Fibroblast of lung (primary cell): ENCODE data around the gene ITPR1. TPM values are rescaled to one million over a fixed set of nuclear protein-coding genes. Genes with fewer than 3 reads are reported as not detected.

Source experiments
- DNase-seq, 2 donors: peaks; one replicate each; pipeline versions ENCODE4 v3.0.0 to v3.0.0-alpha.2; 2010; ENCODE audit warnings: low read depth in 2 of 2
- H2AFZ ChIP-seq: 2 replicates; pipeline ENCODE4 v1.5.1; 2012; ENCODE audit warnings: low read length, control low read depth, inconsistent platforms
- H3K27ac ChIP-seq: 2 replicates; pipeline ENCODE4 v1.5.1; 2011; ENCODE audit warnings: low read length, control low read depth; ENCODE audit not compliant: insufficient read depth
- H3K27me3 ChIP-seq: 2 replicates; pipeline ENCODE4 v1.5.1; 2011; ENCODE audit warnings: mild to moderate bottlenecking, low read length; ENCODE audit not compliant: control insufficient read depth, insufficient read depth
- H3K36me3 ChIP-seq: 2 replicates; pipeline ENCODE4 v1.5.1; 2011; ENCODE audit warnings: low read length; ENCODE audit not compliant: control insufficient read depth, insufficient read depth
- H3K4me1 ChIP-seq: 2 replicates; pipeline ENCODE4 v1.5.1; 2011; ENCODE audit warnings: low read length; ENCODE audit not compliant: control insufficient read depth, insufficient read depth; ENCODE audit errors: extremely low read depth
- H3K4me2 ChIP-seq: 2 replicates; pipeline ENCODE4 v1.5.1; 2011; ENCODE audit warnings: low read length, control low read depth; ENCODE audit not compliant: insufficient read depth; ENCODE audit errors: extremely low read depth
- H3K4me3 ChIP-seq, 4 experiments: fragments of 200-600 bp in 1 of 4; sonication (generic) in 1 of 4; replicated peaks in 1 of 4; 2 replicates each; pipeline ENCODE4 v1.5.1; 2011 to 2016; ENCODE audit warnings: low read length in 4 of 4, low read depth in 3 of 4, mild to moderate bottlenecking in 3 of 4, control low read depth in 2 of 4, inconsistent platforms in 1 of 4, mixed read lengths in 1 of 4; ENCODE audit not compliant: insufficient read depth in 1 of 4; ENCODE audit errors: control extremely low read depth in 1 of 4
- H3K79me2 ChIP-seq: 2 replicates; pipeline ENCODE4 v1.5.1; 2012; ENCODE audit warnings: mild to moderate bottlenecking, low read length, inconsistent platforms; ENCODE audit not compliant: control insufficient read depth, insufficient read depth
- H3K9ac ChIP-seq: 2 replicates; pipeline ENCODE4 v1.5.1; 2011; ENCODE audit warnings: mild to moderate bottlenecking, low read length, control low read depth; ENCODE audit not compliant: insufficient read depth
- H3K9me3 ChIP-seq: 2 replicates; pipeline ENCODE4 v1.5.1; 2012; ENCODE audit warnings: low read depth, low read length; ENCODE audit not compliant: control insufficient read depth, insufficient read depth
- H4K20me1 ChIP-seq: 2 replicates; pipeline ENCODE4 v1.5.1; 2011; ENCODE audit warnings: low read length; ENCODE audit not compliant: control insufficient read depth, insufficient read depth; ENCODE audit errors: extremely low read depth
- CTCF ChIP-seq, 2 donors: IDR thresholded peaks in 1 of 2; conservative IDR thresholded peaks in 1 of 2; 1 replicate in 1 of 2; 2 replicates in 1 of 2; pipeline ENCODE4 v1.5.1; 2011 to 2012; ENCODE audit warnings: low read length in 2 of 2, control low read depth in 1 of 2, inconsistent platforms in 1 of 2, low read depth in 1 of 2, mild to moderate bottlenecking in 1 of 2
- EZH2 ChIP-seq: IDR thresholded peaks from 2 replicates; pipeline ENCODE4 v1.5.1; 2012; ENCODE audit warnings: low read length, control low read depth, mild to moderate bottlenecking; ENCODE audit errors: missing control alignments
- polyA plus RNA-seq, 2 donors: library from polyadenylated mRNA; depleted of rRNA in 1 of 2; stranded (reverse) in 1 of 2; unstranded in 1 of 2; fragments of >200 nt; gene quantifications; 2 replicates each; pipeline ENCODE4 v1.2.1, GENCODE V29; 2011 to 2012; ENCODE audit warnings: missing spikeins in 1 of 2
- total RNA-seq: library from RNA; depleted of rRNA; stranded (reverse); fragments of >200 nt; gene quantifications from 2 replicates; pipeline ENCODE4 v1.2.1, GENCODE V29; 2014

The ITPR1 gene
- total and polyA plus RNA-seq, 2 donors (not counting 1 experiment from before 2014, with no cell fraction given), result 19.2 to 87.0 TPM

DNA sequence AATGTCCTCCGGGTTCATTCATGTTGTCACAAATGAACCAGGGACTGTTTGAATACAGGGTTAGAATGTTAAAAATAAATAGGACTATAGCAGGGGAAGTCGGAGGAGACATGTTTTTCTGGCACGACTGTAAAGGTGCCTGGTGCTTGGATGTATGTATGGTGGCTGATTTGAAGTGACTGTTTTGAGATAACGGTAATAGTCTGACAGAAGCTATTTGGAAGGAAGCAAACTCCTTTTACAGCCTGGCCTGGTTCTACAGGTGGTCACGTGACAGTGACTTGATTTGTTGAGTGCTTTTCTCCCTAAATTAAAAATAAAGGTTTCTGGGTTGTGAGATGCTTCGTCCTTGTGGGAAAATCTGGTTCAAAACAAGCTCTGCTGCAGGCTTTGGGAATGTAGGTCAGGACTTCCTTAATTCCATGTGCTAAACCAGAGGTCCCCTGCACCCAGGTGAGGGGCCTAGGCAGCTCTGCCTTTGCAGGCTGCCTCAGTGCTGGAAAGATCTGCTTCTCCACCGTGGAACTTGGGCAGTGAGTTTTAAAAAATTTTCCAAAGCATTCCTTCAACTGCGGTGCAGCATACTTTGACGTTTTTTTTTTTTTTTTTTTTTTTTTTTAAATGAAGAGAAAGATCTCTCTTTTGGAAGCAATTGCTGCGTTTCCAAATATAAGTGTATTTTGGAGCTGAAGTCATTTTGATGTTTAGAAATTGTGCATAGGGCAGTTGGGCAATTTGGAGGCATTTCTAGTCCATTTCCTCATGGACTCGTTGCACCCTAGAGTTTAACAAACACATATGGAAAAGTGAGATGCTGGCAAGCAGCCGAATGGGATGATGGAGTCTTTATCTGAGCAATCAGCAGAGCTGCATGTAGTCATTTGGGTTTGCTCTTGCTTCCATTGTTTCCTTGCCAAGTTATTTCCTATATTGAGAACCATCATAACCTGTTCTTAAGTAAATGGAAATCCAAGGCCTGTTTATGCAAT, 30.9 kb downstream of the ITPR1 start:
- peak; percentile 8 to 96 for DNase-seq

GRCh38 chr3:4525560-4526223, 32.5 kb downstream of the ITPR1 start:
- Histone ChIP-seq H3K4me3 (no peak overlapping the region), H3K27ac (no peak overlapping the region), H3K9me3 (no peaks in the 10 kb centered on the region), H3K4me1 (no peaks in the 10 kb centered on the region), H4K20me1 (no peaks in the 10 kb centered on the region), H3K79me2 (no peaks in the 10 kb centered on the region), H3K36me3 (no peaks in the 10 kb centered on the region), H3K9ac (no peak overlapping the region), H2AFZ (no peak overlapping the region), H3K4me2 (no peak overlapping the region), H3K27me3 (no peaks in the 10 kb centered on the region)
- DNase-seq, result no peak
- TF ChIP-seq EZH2 (no peak), CTCF (conservative IDR thresholded peaks at IDR 0.05 in 1 of 2, IDR thresholded peaks at IDR 0.05 in 1 of 2; ENCODE audit: low read depth in 1 of 2, low read length in 2 of 2) (no peak)

More for the DNA sequence above, 30.9 kb downstream of the ITPR1 start:
- no peaks in the 10 kb centered on the region for H3K27me3 ChIP-seq
- no peaks in the 10 kb centered on the region for H3K36me3 ChIP-seq
- no peaks in the 10 kb centered on the region for H3K9me3 ChIP-seq
- H3K9ac ChIP-seq, result no peak overlapping the region
- no peaks in the 10 kb centered on the region for H4K20me1 ChIP-seq
- H3K79me2 ChIP-seq, result no peaks in the 10 kb centered on the region
- H3K4me1 ChIP-seq, result no peaks in the 10 kb centered on the region
- no peak overlapping the region for H2AFZ ChIP-seq
- H3K4me2 ChIP-seq, result no peak overlapping the region
- TF ChIP-seq CTCF (conservative IDR thresholded peaks at IDR 0.05 in 1 of 2, IDR thresholded peaks at IDR 0.05 in 1 of 2; ENCODE audit: low read depth in 1 of 2, low read length in 2 of 2) (no peak), EZH2 (no peak)
- no peak overlapping the region for H3K27ac ChIP-seq
- no peak overlapping the region for H3K4me3 ChIP-seq

DNA sequence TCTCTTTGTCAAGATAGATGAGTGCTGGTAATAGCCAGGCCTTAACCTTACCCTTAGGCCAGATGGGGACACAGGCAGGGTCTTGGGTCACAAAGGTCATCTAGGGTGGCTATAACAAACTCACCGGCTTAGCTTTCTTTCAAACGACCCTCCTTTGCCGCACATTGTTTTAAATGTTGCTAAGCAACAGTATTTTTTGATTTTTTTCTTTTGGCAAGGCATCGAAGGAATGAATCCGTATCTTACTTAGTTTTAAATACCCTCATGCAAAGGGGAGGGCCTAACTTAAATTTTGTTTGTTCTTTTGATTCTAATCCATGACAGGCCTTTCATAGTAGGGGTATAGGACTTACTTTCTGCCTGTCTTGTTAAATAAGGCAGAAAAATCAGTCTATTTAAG, 35.2 kb downstream of the ITPR1 start:
- H3K4me3 ChIP-seq, result no peak overlapping the region
- no peaks in the 10 kb centered on the region for H3K9me3 ChIP-seq
- no peaks in the 10 kb centered on the region for H3K27me3 ChIP-seq
- H2AFZ ChIP-seq, result no peak overlapping the region
- H3K9ac ChIP-seq, result no peak overlapping the region
- H3K36me3 ChIP-seq, result no peaks in the 10 kb centered on the region
- no peak overlapping the region for H3K27ac ChIP-seq
- H3K4me2 ChIP-seq, result no peak overlapping the region
- no peak for TF ChIP-seq EZH2
- no peak for TF ChIP-seq CTCF (conservative IDR thresholded peaks at IDR 0.05 in 1 of 2, IDR thresholded peaks at IDR 0.05 in 1 of 2; ENCODE audit: low read depth in 1 of 2, low read length in 2 of 2)
- no peak for DNase-seq
- H3K79me2 ChIP-seq, result no peaks in the 10 kb centered on the region
- no peaks in the 10 kb centered on the region for H4K20me1 ChIP-seq
- no peaks in the 10 kb centered on the region for H3K4me1 ChIP-seq
